Progenitor cell of endocrine pancreas (in vitro differentiated cells): ENCODE data around the gene KIF3C. TPM values are rescaled to one million over a fixed set of nuclear protein-coding genes. Genes with fewer than 3 reads are reported as not detected.

Experiments used
- DNase-seq: peaks from one replicate; pipeline ENCODE4 v3.0.0; 2021; ENCODE audit warnings: low spot score; ENCODE audit not compliant: unreplicated experiment
- H3K27ac Mint-ChIP-seq: 2 replicates; pipeline ENCODE4 v1.8.0; 2021; ENCODE audit warnings: mild to moderate bottlenecking, moderate library complexity, mixed read lengths
- H3K27me3 Mint-ChIP-seq: 2 replicates; pipeline ENCODE4 v1.8.0; 2021; ENCODE audit warnings: mixed read lengths
- H3K36me3 Mint-ChIP-seq: 2 replicates; pipeline ENCODE4 v1.8.0; 2022; ENCODE audit warnings: mixed read lengths; ENCODE audit not compliant: insufficient read depth
- H3K4me1 Mint-ChIP-seq: 2 replicates; pipeline ENCODE4 v1.8.0; 2021; ENCODE audit warnings: low read depth, mixed read lengths
- H3K4me3 Mint-ChIP-seq: 2 replicates; pipeline ENCODE4 v1.8.0; 2021; ENCODE audit warnings: low read depth, mild to moderate bottlenecking, moderate library complexity, mixed read lengths
- H3K9me3 Mint-ChIP-seq: 2 replicates; pipeline ENCODE4 v1.8.0; 2021; ENCODE audit warnings: low read depth, mixed read lengths
- CTCF ChIP-seq: fragments of 200-600 bp; sonication (generic); IDR thresholded peaks from one replicate; pipeline ENCODE4 v1.5.0; 2021; ENCODE audit warnings: antibody characterized with exemption, mild to moderate bottlenecking; ENCODE audit not compliant: unreplicated experiment
- total RNA-seq: library from RNA; stranded (reverse); gene quantifications from 2 replicates; pipeline ENCODE4 v1.2.1, GENCODE V29; 2021

The KIF3C gene
- total RNA-seq, 1 donor from 2014 or later, result 42.3 TPM

GRCh38 chr2:25989154-25989553 lies 6.9 kb upstream of the KIF3C start:
- DNase-seq, result no peak
- H3K27ac Mint-ChIP-seq, result no peak overlapping the region
- no peak overlapping the region for H3K4me3 Mint-ChIP-seq
- H3K27me3 Mint-ChIP-seq, result peaks cover 12% of the 10 kb centered on the region
- H3K36me3 Mint-ChIP-seq, result no peaks in the 10 kb centered on the region
- H3K9me3 Mint-ChIP-seq, result no peaks in the 10 kb centered on the region
- H3K4me1 Mint-ChIP-seq, result no peaks in the 10 kb centered on the region
- TF ChIP-seq CTCF, result no peak

- no peak overlapping the region for H3K27ac Mint-ChIP-seq
- no peak overlapping the region for H3K4me3 Mint-ChIP-seq
- H3K9me3 Mint-ChIP-seq, result no peaks in the 10 kb centered on the region
- peaks cover under 1% of the 10 kb centered on the region for H3K4me1 Mint-ChIP-seq
- no peaks in the 10 kb centered on the region for H3K36me3 Mint-ChIP-seq
- DNase-seq, result no peak
- H3K27me3 Mint-ChIP-seq, result peaks cover 9% of the 10 kb centered on the region
- no peak for TF ChIP-seq CTCF
Observed at GRCh38 chr2:25988134-25988533, 5.8 kb upstream of the KIF3C start.

GRCh38 chr2:25983735-25984134 lies 1.4 kb upstream of the KIF3C start:
- Mint-ChIP-seq H3K27ac (no peak overlapping the region), H3K4me3 (peak overlapping the region; percentile 83)

GRCh38 chr2:25982968-25983280 lies 627 bp upstream of the KIF3C start:
- no peak for DNase-seq
- Mint-ChIP-seq H3K9me3 (no peaks in the 10 kb centered on the region), H3K27ac (peak overlapping the region; percentile 91), H3K4me1 (peaks cover 25% of the 10 kb centered on the region), H3K27me3 (no peaks in the 10 kb centered on the region), H3K36me3 (peaks cover 2% of the 10 kb centered on the region), H3K4me3 (peak overlapping the region; percentile 83)
- TF ChIP-seq CTCF, result no peak

More at GRCh38 chr2:25983735-25984134, 1.4 kb upstream of the KIF3C start:
- no peak for TF ChIP-seq CTCF
- Mint-ChIP-seq H3K27me3 (no peaks in the 10 kb centered on the region), H3K9me3 (no peaks in the 10 kb centered on the region), H3K36me3 (no peaks in the 10 kb centered on the region), H3K4me1 (peaks cover 17% of the 10 kb centered on the region)
- no peak for DNase-seq

- Mint-ChIP-seq H3K4me3 (peak overlapping the region; percentile 88), H3K36me3 (peaks cover 2% of the 10 kb centered on the region), H3K4me1 (peaks cover 36% of the 10 kb centered on the region), H3K9me3 (no peaks in the 10 kb centered on the region), H3K27me3 (no peaks in the 10 kb centered on the region), H3K27ac (peak overlapping the region; percentile 85)
- TF ChIP-seq CTCF, result no peak
- peak; percentile 24 for DNase-seq
Observed at GRCh38 chr2:25981596-25982272, 563 bp downstream of the KIF3C start.
